Endothelial cell of umbilical vein (primary cell): ENCODE data around the gene DEFB124. TPM values are rescaled to one million over a fixed set of nuclear protein-coding genes. Genes with fewer than 3 reads are reported as not detected.

Source experiments
- Bru-seq: library from RNA; stranded (reverse); fragments of 400-500 nt; gene quantifications from one replicate; lab custom pipeline; 2021; lab: Mats Ljungman, UMichigan
- BruChase-seq, 2 experiments: library from RNA; stranded (reverse); fragments of 400-500 nt; gene quantifications; one replicate each; lab custom pipeline; 2021; lab: Mats Ljungman, UMichigan
- BruUV-seq: library from RNA; stranded (reverse); fragments of 400-500 nt; replicated peaks from 2 replicates; lab custom pipeline; 2021; lab: Mats Ljungman, UMichigan
- CTCF ChIA-PET: fragments of 300-600, 350-600 bp; sonication (Branson Sonifier 250); formaldehyde crosslinking; loops from one replicate; lab custom pipeline; 2021; ENCODE audit warnings: antibody characterized with exemption, inconsistent platforms; lab: Charles Lee
- POLR2A ChIA-PET: fragments of 300-600, 350-600 bp; sonication (Branson Sonifier 250); formaldehyde crosslinking; loops from one replicate; lab custom pipeline; 2021; ENCODE audit warnings: antibody characterized with exemption, inconsistent platforms; lab: Charles Lee
- DNase-seq: peaks from one replicate; pipeline ENCODE4 v3.0.0-alpha.2; 2011; ENCODE audit warnings: low read depth, low spot score
- FAIRE-seq: peaks from 2 replicates; lab custom pipeline; 2011; peaks lifted over from hg19 to GRCh38; lab: Jason Lieb, UNC
- H2AFZ ChIP-seq: 2 replicates; pipeline ENCODE4 v1.6.0; 2012; ENCODE audit warnings: low read depth, low read length, control low read depth, inconsistent platforms
- H3K27ac ChIP-seq: 2 replicates; pipeline ENCODE4 v1.5.1; 2011; ENCODE audit warnings: low read depth, mild to moderate bottlenecking, control low read depth, low read length, moderate library complexity; ENCODE audit not compliant: insufficient read depth
- H3K27me3 ChIP-seq, 2 experiments: 2 replicates each; pipeline versions ENCODE4 v1.6.0 to v1.6.1; 2011; ENCODE audit warnings: low read length in 2 of 2, mixed read lengths in 1 of 2; ENCODE audit not compliant: control insufficient read depth in 2 of 2, insufficient read depth in 2 of 2
- H3K36me3 ChIP-seq, 2 experiments: 2 replicates in 1 of 2; 3 replicates in 1 of 2; pipeline ENCODE4 v1.5.1; 2011; ENCODE audit warnings: low read length in 2 of 2, mild to moderate bottlenecking in 1 of 2, moderate library complexity in 1 of 2; ENCODE audit not compliant: control insufficient read depth in 2 of 2, insufficient read depth in 2 of 2; ENCODE audit errors: extremely low read depth in 1 of 2
- H3K4me1 ChIP-seq: 3 replicates; pipeline ENCODE4 v1.5.1; 2011; ENCODE audit warnings: mild to moderate bottlenecking, low read length; ENCODE audit not compliant: control insufficient read depth, insufficient read depth; ENCODE audit errors: extremely low read depth
- H3K4me2 ChIP-seq: 2 replicates; pipeline ENCODE4 v1.6.1; 2011; ENCODE audit warnings: low read length, control low read depth, mixed read lengths; ENCODE audit not compliant: insufficient read depth
- H3K4me3 ChIP-seq, 3 experiments: fragments of 200-600 bp in 1 of 3; sonication (generic), shearing (Covaris generic) in 1 of 3; replicated peaks in 1 of 3; 2 replicates each; pipeline ENCODE4 v1.5.1; 2011 to 2016; ENCODE audit warnings: control low read depth in 3 of 3, low read length in 3 of 3, mild to moderate bottlenecking in 2 of 3, inconsistent platforms in 1 of 3, low read depth in 1 of 3, moderate library complexity in 1 of 3; ENCODE audit not compliant: insufficient read depth in 1 of 3
- H3K79me2 ChIP-seq: 2 replicates; pipeline ENCODE4 v1.6.0; 2012; ENCODE audit warnings: low read length, inconsistent platforms; ENCODE audit not compliant: control insufficient read depth, insufficient read depth
- H3K9ac ChIP-seq: replicated peaks from 2 replicates; pipeline ENCODE3; 2011; ENCODE audit warnings: low read length, control low read depth; ENCODE audit not compliant: insufficient read depth; ENCODE audit errors: extremely low read depth
- H3K9me1 ChIP-seq: replicated peaks from 3 replicates; pipeline ENCODE4 v1.6.0; 2011; ENCODE audit warnings: mild to moderate bottlenecking, low read length; ENCODE audit not compliant: control insufficient read depth, insufficient read depth; ENCODE audit errors: extremely low read depth
- H3K9me3 ChIP-seq: replicated peaks from 2 replicates; pipeline ENCODE4 v1.5.1; 2012; ENCODE audit warnings: low read length, inconsistent platforms; ENCODE audit not compliant: control insufficient read depth, insufficient read depth
- H4K20me1 ChIP-seq: replicated peaks from 2 replicates; pipeline ENCODE3; 2011; ENCODE audit warnings: mild to moderate bottlenecking, low read length; ENCODE audit not compliant: control insufficient read depth, insufficient read depth; ENCODE audit errors: extremely low read depth
- CTCF ChIP-seq, 2 donors: IDR thresholded peaks; 1 replicate in 1 of 2; 2 replicates in 1 of 2; pipeline ENCODE4 v1.5.1; 2011; ENCODE audit warnings: low read length in 2 of 2, mild to moderate bottlenecking in 2 of 2, moderate library complexity in 2 of 2, control low read depth in 1 of 2, inconsistent platforms in 1 of 2, low read depth in 1 of 2; ENCODE audit not compliant: insufficient read depth in 1 of 2; ENCODE audit errors: extremely low read depth in 1 of 2
- GATA2 ChIP-seq: IDR thresholded peaks from 2 replicates; pipeline ENCODE4 v1.7.0; 2011; ENCODE audit warnings: low read depth, mild to moderate bottlenecking, moderate library complexity, mixed read lengths, low read length; ENCODE audit not compliant: insufficient read length, insufficient read depth
- dilution Hi-C: fragments of 300-500 bp; cut with MboI; formaldehyde crosslinking; loops from one replicate; pipeline ENCODE4 v1.15.0; 2019; ENCODE audit warnings: low sequenced_read_pairs; ENCODE audit not compliant: extremely low pct_ligation_motif_present
- intact Hi-C: fragments of 100-400 bp; cut with micrococcal nuclease; formaldehyde crosslinking; loops from one replicate; pipeline ENCODE4 v1.10.0; 2022
- long read RNA-seq: library from polyadenylated mRNA; stranded (forward); transcript quantifications from one replicate; pipeline ENCODE4 v2.0.0, GENCODE V29; 2021
- polyA minus RNA-seq, 3 experiments: library from RNA; depleted of rRNA, polyadenylated mRNA; stranded (reverse); fragments of >200 nt; gene quantifications; 1 replicate in 1 of 3; 2 replicates in 2 of 3; pipeline ENCODE4 v1.2.3, GENCODE V29; 2011
- polyA plus RNA-seq, 4 experiments: library from polyadenylated mRNA; depleted of rRNA in 3 of 4; stranded (reverse) in 3 of 4; unstranded in 1 of 4; fragments of >200 nt; gene quantifications; 2 replicates each; pipeline versions ENCODE4 v1.2.1 to v1.2.3, GENCODE V29; 2011 to 2012; ENCODE audit warnings: missing spikeins in 1 of 4
- total RNA-seq: library from RNA; stranded (reverse); gene quantifications from 2 replicates; pipeline ENCODE4 v1.2.3, GENCODE V29; 2021

DEFB124 gene
- total RNA-seq (not detected in 2 replicates), polyA plus RNA-seq (not detected in 2 replicates), polyA minus RNA-seq (not detected in 2 replicates), Bru-seq, nascent RNA (not detected), BruChase-seq, experiment 1, labeled RNA remaining after a 6-hour chase (not detected), BruChase-seq, experiment 2, labeled RNA remaining after a 2-hour chase (not detected)
- not detected in 2 replicates for polyA plus RNA-seq (2011; cell fraction: cytosol; rRNA removed)
- polyA plus RNA-seq (2011; cell fraction: nucleus; rRNA removed): not detected in 2 replicates
- not detected in 2 replicates for polyA plus RNA-seq (2012)
- not detected for polyA minus RNA-seq (2011; cell fraction: cytosol; rRNA and poly(A)+ RNA removed)
- not detected in 2 replicates for polyA minus RNA-seq (2011; cell fraction: nucleus; rRNA and poly(A)+ RNA removed)
- long read RNA-seq: 0 reads

- no TSS peak for BruUV-seq
- POLR2A ChIA-PET: no interaction called here
- H2AFZ ChIP-seq: peak within 1 kb of the TSS; percentile 23
- CTCF ChIA-PET: interaction anchor here (0.6 to 2.8 kb wide), 3 partner anchors 15 to 30 kb away, joined by 3 to 26 read pairs (median 9); no protein-coding TSS in a partner anchor
- H3K4me1 ChIP-seq: peaks cover 2% of the 10 kb centered on the region
- intact Hi-C loops (no loop called here), dilution Hi-C loops (no loop called here)
- H3K4me2 ChIP-seq: no peak within 1 kb of the TSS
- no peaks in the 10 kb centered on the region for H3K9me1 ChIP-seq
- peak within 1 kb of the TSS in 1 of 3 experiments; percentile 19 for H3K4me3 ChIP-seq
- H3K79me2 ChIP-seq: no peaks in the 10 kb centered on the region
- H4K20me1 ChIP-seq: no peaks in the 10 kb centered on the region
- H3K27ac ChIP-seq: no peak within 1 kb of the TSS
- no peaks in the 10 kb centered on the region for H3K9me3 ChIP-seq
- no peak for FAIRE-seq
- DNase-seq: no peak
- no peak within 1 kb of the TSS for H3K9ac ChIP-seq
- no peaks in the 10 kb centered on the region for H3K36me3 ChIP-seq
- TF ChIP-seq CTCF (IDR thresholded peaks at IDR 0.05; ENCODE audit: extremely low read depth in 1 of 2, insufficient read depth in 1 of 2, low read depth in 1 of 2, low read length in 2 of 2) (no peak), GATA2 (no peak)
- H3K27me3 ChIP-seq: peaks cover 9 to 11% of the 10 kb centered on the region in 2 experiments
These were observed at the start of gene DEFB124, which contains the start of gene REM1 for GRCh38 chr20:31474758-31475427. DEFB124 (minus strand) TSS chr20:31475127; CDS start chr20:31473013, 2,114 bp downstream. REM1 (plus strand) TSS chr20:31475288; CDS start chr20:31476446, 1,158 bp downstream.
